ENCODE measurements around the gene PGA5. TPM values are rescaled to one million over a fixed set of nuclear protein-coding genes. Genes with fewer than 3 reads are reported as not detected.
"Not testable (repeated sequence)": the region's sequence is repeated elsewhere in the genome, so short reads cannot be mapped to it uniquely, and the experiment has no call there.

Gene PGA5
- total RNA-seq: 10 to 100 TPM in 1 of 4 donors, under 1 TPM in 1, not detected in 2; 0.55 to 15.0 TPM

- H3K27ac ChIP-seq; H3K36me3 ChIP-seq; H3K9me3 ChIP-seq; in situ Hi-C loops (cut with MboI; ENCODE audit: low pct_ligation_motif_present in 1 of 4, low pct_unique_long_range_greater_than_20kb in 1 of 4, low sequenced_read_pairs in 3 of 4); H3K4me1 ChIP-seq; H3K27me3 ChIP-seq; intact Hi-C loops (cut with DNase I; ENCODE audit: low total_unique reads); H3K4me3 ChIP-seq; DNase-seq: not testable (repeated sequence)
- no CpG with 5 or more reads among the region's 8 CpGs for WGBS, 2 donors (ENCODE audit: low coverage in 1 of 2)
These were observed at the start of gene PGA5 for GRCh38 chr11:61240875-61241274. Gene PGA5 (plus strand): TSS chr11:61241175. CDS start chr11:61241227, 52 bp downstream.

- intact Hi-C loops (cut with DNase I; ENCODE audit: low total_unique reads): no loop called here
- Histone ChIP-seq H3K4me1 (no peaks in the 10 kb centered on the region), H3K4me3 (no peak overlapping the region), H3K36me3 (no peaks in the 10 kb centered on the region), H3K27ac (no peak overlapping the region), H3K9me3 (no peaks in the 10 kb centered on the region), H3K27me3 (peaks cover 10% of the 10 kb centered on the region)
- TF ChIP-seq CTCF (IDR thresholded peaks at IDR 0.05) (no peak), POLR2AphosphoS5 (IDR thresholded peaks at IDR 0.05) (no peak), POLR2A (IDR thresholded peaks at IDR 0.05) (no peak), EP300 (IDR thresholded peaks at IDR 0.05; ENCODE audit: low read depth) (no peak)
- in situ Hi-C loops (cut with MboI; ENCODE audit: low pct_ligation_motif_present in 1 of 4, low pct_unique_long_range_greater_than_20kb in 1 of 4, low sequenced_read_pairs in 3 of 4): loop anchor here in 1 of 4 donors (25.0 kb wide), 1 partner anchor 356 kb away; the partner anchor contains the start of gene CCDC86
- no peak for DNase-seq
- WGBS, 2 donors (ENCODE audit: low coverage in 1 of 2): 48% methylated on average over 12 of the region's 12 CpGs; no CpG with 5 or more reads in 1 of the 2 donors
These were observed 47.4 kb upstream of the PGA5 start for GRCh38 chr11:61193596-61193995.

GRCh38 chr11:61194169-61194671, 46.8 kb upstream of the PGA5 start:
- no peak overlapping the region for H3K4me3 ChIP-seq
- in situ Hi-C loops (cut with MboI; ENCODE audit: low pct_ligation_motif_present in 1 of 4, low pct_unique_long_range_greater_than_20kb in 1 of 4, low sequenced_read_pairs in 3 of 4): loop anchor here in 1 of 4 donors (25.0 kb wide), 1 partner anchor 357 kb away; the partner anchor contains the start of gene CCDC86
- H3K27ac ChIP-seq: no peak overlapping the region
- 60 to 75% methylated on average over 1 to 12 of the region's 12 CpGs for WGBS, 2 donors (ENCODE audit: low coverage in 1 of 2)
- no peaks in the 10 kb centered on the region for H3K36me3 ChIP-seq
- intact Hi-C loops (cut with DNase I; ENCODE audit: low total_unique reads): no loop called here
- DNase-seq: no peak
- TF ChIP-seq EP300 (IDR thresholded peaks at IDR 0.05; ENCODE audit: low read depth) (no peak), POLR2A (IDR thresholded peaks at IDR 0.05) (no peak), CTCF (IDR thresholded peaks at IDR 0.05) (no peak), POLR2AphosphoS5 (IDR thresholded peaks at IDR 0.05) (no peak)
- H3K27me3 ChIP-seq: peaks cover 7% of the 10 kb centered on the region
- no peaks in the 10 kb centered on the region for H3K4me1 ChIP-seq
- H3K9me3 ChIP-seq: peaks cover 0 to 3% of the 10 kb centered on the region in 2 donors

- H3K4me3 ChIP-seq: no peak overlapping the region
- in situ Hi-C loops (cut with MboI; ENCODE audit: low pct_ligation_motif_present in 1 of 4, low pct_unique_long_range_greater_than_20kb in 1 of 4, low sequenced_read_pairs in 3 of 4): loop anchor here in 1 of 4 donors (25.0 kb wide), 1 partner anchor 358 kb away; the partner anchor contains the start of gene CCDC86
These were observed 45.8 kb upstream of the PGA5 start for GRCh38 chr11:61194981-61195695.

More at GRCh38 chr11:61194981-61195695, 45.8 kb upstream of the PGA5 start:
- no peaks in the 10 kb centered on the region for H3K36me3 ChIP-seq
- TF ChIP-seq POLR2A (IDR thresholded peaks at IDR 0.05) (no peak), CTCF (IDR thresholded peaks at IDR 0.05) (no peak), POLR2AphosphoS5 (IDR thresholded peaks at IDR 0.05) (no peak), EP300 (IDR thresholded peaks at IDR 0.05; ENCODE audit: low read depth) (no peak)
- peaks cover 0 to 3% of the 10 kb centered on the region in 2 donors for H3K9me3 ChIP-seq
- 0 to 66% methylated on average over 1 to 7 of the region's 7 CpGs for whole genome bisulfite sequencing, 2 donors (ENCODE audit: low coverage in 1 of 2)
- peaks cover 7% of the 10 kb centered on the region for H3K27me3 ChIP-seq
- H3K27ac ChIP-seq: no peak overlapping the region
- intact Hi-C loops (cut with DNase I; ENCODE audit: low total_unique reads): no loop called here
- no peak for DNase-seq
- H3K4me1 ChIP-seq: no peaks in the 10 kb centered on the region
